Measurements from ENCODE around the gene RPS19BP1.
A peak's percentile ranks its signal among the peaks of the same experiment; 100 is the strongest.
"Not testable (repeated sequence)": the region's sequence is repeated elsewhere in the genome, so short reads cannot be mapped to it uniquely, and the experiment has no call there.

RPS19BP1 gene

DNA sequence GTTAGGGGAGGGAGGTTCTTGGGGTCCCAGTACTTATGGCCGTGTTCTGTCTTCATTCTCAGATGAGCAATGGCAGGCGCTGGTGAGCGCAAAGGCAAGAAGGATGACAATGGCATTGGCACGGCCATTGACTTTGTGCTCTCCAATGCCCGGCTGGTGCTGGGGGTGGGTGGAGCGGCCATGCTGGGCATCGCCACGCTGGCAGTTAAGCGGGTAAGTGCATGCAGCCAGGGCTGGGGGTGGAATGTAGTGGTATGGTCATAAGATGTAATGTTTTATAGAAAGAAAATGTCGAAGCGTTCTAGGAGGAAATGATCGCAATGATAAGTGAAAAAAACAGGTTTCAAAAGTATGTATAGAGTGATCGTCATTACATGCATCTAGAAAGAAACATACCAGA is 21.3 kb downstream of the RPS19BP1 start:
- Mint-ChIP-seq H3K4me3 (no peak overlapping the region), H3K9me3 (no peaks in the 10 kb centered on the region), H3K36me3 (ENCODE audit: insufficient read depth) (peaks cover 54% of the 10 kb centered on the region), H3K27ac (ENCODE audit: low read depth) (no peak overlapping the region), H3K4me1 (peaks cover 41% of the 10 kb centered on the region), H3K27me3 (no peaks in the 10 kb centered on the region)
- ATAC-seq (replicated peaks; ENCODE audit: extremely low read depth, poor library complexity, severe bottlenecking) (no peak), DNase-seq (ENCODE audit: low spot score in 2 of 2) (no peak)

DNA sequence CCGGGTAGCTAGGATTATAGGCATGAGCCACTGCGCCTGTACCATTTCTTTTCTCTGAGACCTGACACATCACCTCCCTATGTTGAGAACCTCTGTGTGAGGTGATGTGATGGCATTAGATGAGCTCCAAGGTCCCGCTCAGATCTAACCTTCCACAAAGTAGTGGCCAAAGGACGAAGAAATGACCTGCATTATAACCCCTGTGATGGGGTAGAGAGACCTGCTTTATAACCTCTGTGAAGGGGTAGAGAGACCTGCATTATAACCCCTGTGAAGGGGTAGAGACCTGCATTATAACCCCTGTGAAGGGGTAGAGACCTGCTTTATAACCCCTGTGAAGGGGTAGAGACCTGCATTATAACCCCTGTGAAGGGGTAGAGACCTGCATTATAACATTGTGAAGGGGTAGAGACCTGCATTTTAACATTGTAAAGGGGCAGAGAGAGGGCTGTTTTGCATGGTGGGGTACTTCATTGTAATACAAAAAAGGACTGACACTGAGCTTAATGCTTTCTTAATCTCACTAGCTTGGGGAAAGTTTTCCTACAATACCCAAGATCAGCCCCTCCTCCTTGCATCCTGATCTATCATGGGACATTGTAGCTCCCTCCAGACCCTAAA is 21.9 kb downstream of the RPS19BP1 start:
- H3K36me3 Mint-ChIP-seq (ENCODE audit: insufficient read depth): peaks cover 57% of the 10 kb centered on the region
- H3K9me3 Mint-ChIP-seq: no peaks in the 10 kb centered on the region
- no peaks in the 10 kb centered on the region for H3K27me3 Mint-ChIP-seq
- peaks cover 44% of the 10 kb centered on the region for H3K4me1 Mint-ChIP-seq
- DNase-seq (ENCODE audit: low spot score in 2 of 2) (no peak), ATAC-seq (replicated peaks; ENCODE audit: extremely low read depth, poor library complexity, severe bottlenecking) (no peak)
- H3K27ac Mint-ChIP-seq (ENCODE audit: low read depth): no peak overlapping the region
- H3K4me3 Mint-ChIP-seq: no peak overlapping the region

DNA sequence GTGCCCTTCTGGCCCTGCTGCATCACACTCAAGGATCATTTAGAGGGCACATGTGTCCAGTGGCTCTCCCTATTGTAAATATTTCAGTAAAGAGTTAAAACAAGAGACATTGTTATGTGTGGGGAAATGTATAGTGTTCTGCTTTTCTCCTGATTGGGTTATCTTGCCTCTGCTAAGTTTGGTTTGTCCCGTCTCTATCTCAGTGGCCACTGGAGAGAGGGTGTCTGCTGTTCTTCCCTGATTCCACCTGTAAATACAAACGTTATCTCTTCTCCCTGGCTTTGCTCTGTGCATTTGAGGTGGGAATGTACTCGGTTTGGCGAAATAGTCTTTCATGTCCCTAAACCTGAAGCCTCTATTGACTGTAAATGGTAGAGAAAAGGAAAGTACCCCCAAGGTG is 24.2 kb downstream of the RPS19BP1 start:
- no peaks in the 10 kb centered on the region for H3K27me3 Mint-ChIP-seq
- DNase-seq (ENCODE audit: low spot score in 2 of 2) (no peak), ATAC-seq (replicated peaks; ENCODE audit: extremely low read depth, poor library complexity, severe bottlenecking) (no peak)
- no peak overlapping the region for H3K4me3 Mint-ChIP-seq
- H3K4me1 Mint-ChIP-seq: peaks cover 51% of the 10 kb centered on the region
- H3K36me3 Mint-ChIP-seq (ENCODE audit: insufficient read depth): peaks cover 62% of the 10 kb centered on the region
- no peak overlapping the region for H3K27ac Mint-ChIP-seq (ENCODE audit: low read depth)
- H3K9me3 Mint-ChIP-seq: no peaks in the 10 kb centered on the region

DNA sequence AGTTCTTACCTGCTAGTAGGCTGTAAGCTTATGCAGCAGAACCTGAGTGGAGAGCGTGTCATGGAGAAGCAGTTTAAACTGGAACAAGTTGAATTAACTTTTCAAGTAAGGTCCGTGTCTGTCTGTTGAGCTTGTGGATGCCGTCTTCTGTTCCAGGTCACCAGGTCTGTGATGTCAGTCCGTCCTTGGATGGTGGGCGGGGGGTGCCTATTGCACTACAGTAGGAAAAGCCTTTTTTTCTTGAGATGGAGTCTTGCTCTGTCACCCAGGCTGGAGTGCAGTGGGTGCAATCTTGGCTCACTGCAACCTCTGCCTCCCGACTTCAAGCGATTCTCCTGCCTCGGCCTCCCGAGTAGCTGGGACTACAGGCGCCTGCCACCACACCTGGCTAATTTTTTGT is 25.5 kb downstream of the RPS19BP1 start:
- Mint-ChIP-seq H3K36me3 (ENCODE audit: insufficient read depth) (peaks cover 52% of the 10 kb centered on the region), H3K4me1 (peaks cover 62% of the 10 kb centered on the region)
- not testable (repeated sequence) for ATAC-seq (replicated peaks; ENCODE audit: extremely low read depth, poor library complexity, severe bottlenecking); H3K9me3 Mint-ChIP-seq; H3K27ac Mint-ChIP-seq (ENCODE audit: low read depth); DNase-seq (ENCODE audit: low spot score in 2 of 2); H3K4me3 Mint-ChIP-seq; H3K27me3 Mint-ChIP-seq

DNA sequence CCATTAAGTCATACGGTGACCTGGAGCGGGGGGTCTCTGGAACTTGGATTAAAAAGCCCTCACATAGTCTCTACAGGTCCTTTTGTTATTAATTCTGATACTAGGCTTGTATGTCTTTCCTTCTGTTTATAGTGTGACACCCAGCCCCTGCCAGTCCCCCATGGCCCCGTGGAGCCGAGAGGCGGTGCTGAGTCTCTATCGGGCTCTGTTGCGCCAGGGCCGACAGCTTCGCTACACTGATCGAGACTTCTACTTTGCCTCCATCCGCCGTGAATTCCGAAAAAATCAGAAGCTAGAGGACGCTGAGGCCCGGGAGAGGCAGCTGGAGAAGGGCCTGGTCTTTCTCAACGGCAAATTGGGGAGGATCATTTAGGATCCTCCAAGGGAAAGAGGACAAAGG is 28.5 kb downstream of the RPS19BP1 start:
- H3K9me3 Mint-ChIP-seq: no peaks in the 10 kb centered on the region
- ATAC-seq (replicated peaks; ENCODE audit: extremely low read depth, poor library complexity, severe bottlenecking): no peak
- peaks cover 63% of the 10 kb centered on the region for H3K4me1 Mint-ChIP-seq
- H3K4me3 Mint-ChIP-seq: peak overlapping the region; percentile 88
- no peaks in the 10 kb centered on the region for H3K27me3 Mint-ChIP-seq
- no peak for DNase-seq (ENCODE audit: low spot score in 2 of 2)
- no peak overlapping the region for H3K27ac Mint-ChIP-seq (ENCODE audit: low read depth)
- H3K36me3 Mint-ChIP-seq (ENCODE audit: insufficient read depth): peaks cover 48% of the 10 kb centered on the region

DNA sequence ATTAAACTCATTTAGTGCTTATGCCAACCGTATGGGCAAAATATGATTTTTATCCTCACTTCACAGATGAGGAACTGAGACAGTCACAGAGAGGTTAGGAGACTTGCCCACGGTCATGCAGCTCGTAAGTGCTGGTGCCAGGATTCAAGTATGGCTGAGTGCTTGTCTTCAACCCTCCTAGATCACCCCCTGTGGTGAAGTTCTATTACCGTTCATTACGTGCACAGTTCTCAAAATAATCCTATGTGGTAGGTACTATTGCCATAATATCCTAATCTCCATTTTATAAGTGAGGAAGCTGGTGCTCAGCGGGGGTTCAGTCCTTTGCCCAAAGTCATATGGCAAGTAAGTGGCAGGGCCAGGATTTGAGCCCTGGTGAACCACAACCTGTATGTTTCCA is 28.9 kb downstream of the RPS19BP1 start:
- no peak for DNase-seq (ENCODE audit: low spot score in 2 of 2)
- H3K4me1 Mint-ChIP-seq: peaks cover 58% of the 10 kb centered on the region
- no peaks in the 10 kb centered on the region for H3K27me3 Mint-ChIP-seq

DNA sequence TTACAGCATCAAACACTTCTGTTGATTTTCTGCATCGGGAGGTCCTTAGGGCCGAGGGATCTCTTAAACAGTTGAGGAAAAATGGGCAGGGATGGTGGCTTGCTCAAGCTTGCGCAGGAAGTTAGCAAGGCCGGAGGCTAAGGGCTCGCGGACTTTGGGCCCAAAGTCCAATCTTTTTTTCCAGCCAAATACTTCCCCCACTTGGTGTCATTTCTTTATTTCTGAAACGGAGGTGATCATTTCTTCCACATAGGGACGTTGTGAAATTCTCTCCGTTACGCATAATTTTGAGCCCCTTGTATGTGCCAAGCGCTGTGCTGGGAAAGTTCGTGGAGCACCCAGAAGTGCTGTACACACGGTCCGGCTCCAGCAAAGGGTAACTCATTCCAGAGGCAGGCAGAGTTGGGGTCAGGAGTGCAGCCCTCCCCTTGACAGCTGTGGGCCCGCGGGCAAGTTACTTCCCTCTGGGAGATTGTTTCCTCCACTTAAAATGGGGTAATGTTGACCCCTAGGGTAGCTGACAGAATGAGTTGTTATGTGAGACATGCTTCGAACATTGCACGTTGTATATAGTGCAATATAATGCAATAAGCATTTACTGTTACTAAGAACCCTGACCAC is 29.6 kb downstream of the RPS19BP1 start:
- peak overlapping the region; percentile 93 for H3K27ac Mint-ChIP-seq (ENCODE audit: low read depth)
- H3K9me3 Mint-ChIP-seq: no peaks in the 10 kb centered on the region
- no peak for DNase-seq (ENCODE audit: low spot score in 2 of 2)
- peaks cover 41% of the 10 kb centered on the region for H3K36me3 Mint-ChIP-seq (ENCODE audit: insufficient read depth)
- no peak for ATAC-seq (replicated peaks; ENCODE audit: extremely low read depth, poor library complexity, severe bottlenecking)
- peak overlapping the region; percentile 88 for H3K4me3 Mint-ChIP-seq
- no peaks in the 10 kb centered on the region for H3K27me3 Mint-ChIP-seq
- peaks cover 51% of the 10 kb centered on the region for H3K4me1 Mint-ChIP-seq

More for the DNA sequence above, 28.9 kb downstream of the RPS19BP1 start:
- no peak for ATAC-seq (replicated peaks; ENCODE audit: extremely low read depth, poor library complexity, severe bottlenecking)
- H3K27ac Mint-ChIP-seq (ENCODE audit: low read depth): no peak overlapping the region
- H3K9me3 Mint-ChIP-seq: no peaks in the 10 kb centered on the region
- peak overlapping the region; percentile 88 for H3K4me3 Mint-ChIP-seq
- H3K36me3 Mint-ChIP-seq (ENCODE audit: insufficient read depth): peaks cover 47% of the 10 kb centered on the region

DNA sequence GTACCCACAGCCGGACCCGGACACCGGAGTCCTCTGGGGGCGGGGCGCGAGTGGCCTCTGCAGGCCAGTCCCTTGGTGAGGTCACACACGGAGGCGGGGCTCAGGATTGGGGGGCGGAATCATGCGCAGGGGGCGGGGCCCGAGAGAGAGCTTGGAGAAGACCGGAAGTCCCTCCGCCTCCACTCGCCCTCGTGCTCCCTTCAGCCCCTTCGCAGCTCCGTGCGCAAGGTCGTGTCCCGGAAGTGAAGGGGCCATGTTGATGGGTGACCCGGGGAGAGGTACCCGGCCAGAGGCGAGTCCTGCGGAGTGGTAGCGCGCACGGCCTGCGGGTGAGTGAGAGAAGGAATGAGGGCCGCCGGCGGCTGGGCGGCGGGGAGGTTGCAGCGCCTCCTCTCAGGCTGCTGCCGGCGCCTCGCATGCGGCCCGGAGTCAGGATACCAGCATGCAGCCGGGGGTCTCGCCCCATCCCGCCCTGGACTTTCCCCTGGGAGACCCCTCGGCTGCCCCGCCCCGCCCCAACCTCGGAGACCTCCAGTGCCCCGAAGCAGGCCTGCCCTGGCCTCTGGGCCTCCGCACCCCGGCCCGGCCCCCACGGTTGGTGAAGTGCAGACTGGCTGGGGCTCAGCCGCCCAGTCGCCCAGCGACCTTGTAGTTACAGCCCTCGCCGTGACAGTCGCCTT is 30.3 kb downstream of the RPS19BP1 start, which contains the start of gene MIEF1:
Gene MIEF1 (plus strand): TSS at position 182 of the 680 bp plus-strand sequence. CDS start 9,005 bp downstream, outside the sequence.
- Mint-ChIP-seq H3K4me3 (peak within 1 kb of the TSS; percentile 88), H3K27me3 (no peaks in the 10 kb centered on the region), H3K4me1 (peaks cover 51% of the 10 kb centered on the region), H3K9me3 (no peaks in the 10 kb centered on the region), H3K36me3 (ENCODE audit: insufficient read depth) (peaks cover 37% of the 10 kb centered on the region), H3K27ac (ENCODE audit: low read depth) (peak within 1 kb of the TSS; percentile 93)
- peak; percentile 97 for ATAC-seq (replicated peaks; ENCODE audit: extremely low read depth, poor library complexity, severe bottlenecking)
- DNase-seq (ENCODE audit: low spot score in 2 of 2): peak; percentile 73 to 77

DNA sequence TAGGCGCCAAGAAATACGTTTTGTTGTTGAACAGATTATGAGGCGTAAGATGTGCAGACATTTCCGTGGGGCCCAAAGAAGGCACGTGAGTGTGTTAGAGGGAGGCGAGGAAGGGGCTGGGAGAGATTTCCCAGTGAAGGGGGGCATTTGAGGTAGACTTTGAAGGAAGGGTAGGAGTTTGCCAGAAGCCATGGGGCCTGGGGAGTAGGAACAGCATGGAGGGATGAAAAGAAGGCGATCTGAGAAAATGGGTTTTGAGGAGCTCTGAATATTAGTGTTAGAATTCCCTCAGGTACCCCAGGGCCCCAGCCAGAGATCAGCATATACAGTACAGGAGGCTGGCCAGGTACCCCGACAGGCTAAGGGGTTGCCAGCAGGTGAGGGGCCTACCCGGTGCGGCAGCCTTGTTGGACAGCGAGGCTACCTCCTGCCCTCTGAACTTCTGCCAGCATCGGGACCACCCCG is 30.9 kb downstream of the RPS19BP1 start:
- Mint-ChIP-seq H3K27me3 (no peaks in the 10 kb centered on the region), H3K27ac (ENCODE audit: low read depth) (peak overlapping the region; percentile 93), H3K4me3 (peak overlapping the region; percentile 88), H3K36me3 (ENCODE audit: insufficient read depth) (peaks cover 32% of the 10 kb centered on the region), H3K9me3 (no peaks in the 10 kb centered on the region), H3K4me1 (peaks cover 48% of the 10 kb centered on the region)
- DNase-seq (ENCODE audit: low spot score in 2 of 2) (no peak), ATAC-seq (replicated peaks; ENCODE audit: extremely low read depth, poor library complexity, severe bottlenecking) (peak; percentile 39)

DNA sequence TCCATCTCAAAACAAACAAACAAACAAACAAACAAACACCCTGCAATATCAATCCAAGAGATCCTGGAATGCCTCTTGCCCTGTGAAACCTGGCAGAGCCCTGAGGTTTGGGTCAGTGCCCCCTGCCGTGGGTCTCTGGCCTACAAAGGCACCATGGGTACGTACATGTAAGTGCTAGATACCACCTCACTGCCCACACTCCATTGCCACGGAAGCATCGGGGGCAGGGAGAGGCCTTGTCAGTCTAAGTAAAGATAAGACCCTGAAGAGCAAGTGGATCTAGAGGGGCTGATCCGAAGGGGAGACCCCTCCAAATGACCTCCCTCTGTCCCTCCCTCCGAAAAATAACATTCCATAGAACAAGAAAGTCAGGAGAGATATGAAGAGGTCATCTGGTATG is 32.4 kb downstream of the RPS19BP1 start:
- DNase-seq (ENCODE audit: low spot score in 2 of 2) (no peak), ATAC-seq (replicated peaks; ENCODE audit: extremely low read depth, poor library complexity, severe bottlenecking) (no peak)
- Mint-ChIP-seq H3K4me1 (peaks cover 33% of the 10 kb centered on the region), H3K9me3 (no peaks in the 10 kb centered on the region), H3K36me3 (ENCODE audit: insufficient read depth) (peaks cover 17% of the 10 kb centered on the region), H3K27ac (ENCODE audit: low read depth) (no peak overlapping the region), H3K4me3 (no peak overlapping the region), H3K27me3 (no peaks in the 10 kb centered on the region)

DNA sequence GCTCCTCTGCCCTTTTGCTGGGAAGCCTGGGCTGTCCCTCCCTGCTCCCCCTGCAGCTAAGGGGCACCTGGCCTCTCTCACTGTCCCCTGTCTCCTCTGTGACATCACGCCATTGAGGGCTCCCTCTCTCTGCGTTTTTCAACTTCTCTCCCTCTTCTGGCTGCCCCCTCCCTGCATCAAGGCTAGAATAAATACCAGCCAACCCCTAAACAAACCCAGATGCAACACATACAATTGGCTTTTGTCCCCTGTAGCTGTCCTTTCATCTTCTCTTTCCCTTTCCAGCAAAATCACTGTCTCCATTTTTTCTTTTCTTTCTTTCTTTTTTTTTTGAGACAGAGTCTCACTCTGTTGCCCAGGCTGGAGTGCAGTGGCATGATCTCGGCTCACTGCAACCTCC is 33.7 kb downstream of the RPS19BP1 start:
- Mint-ChIP-seq H3K36me3 (ENCODE audit: insufficient read depth) (peaks cover 9% of the 10 kb centered on the region), H3K27me3 (no peaks in the 10 kb centered on the region), H3K27ac (ENCODE audit: low read depth) (no peak overlapping the region), H3K9me3 (no peaks in the 10 kb centered on the region), H3K4me3 (no peak overlapping the region), H3K4me1 (peaks cover 28% of the 10 kb centered on the region)
- ATAC-seq (replicated peaks; ENCODE audit: extremely low read depth, poor library complexity, severe bottlenecking) (no peak), DNase-seq (ENCODE audit: low spot score in 2 of 2) (no peak)

DNA sequence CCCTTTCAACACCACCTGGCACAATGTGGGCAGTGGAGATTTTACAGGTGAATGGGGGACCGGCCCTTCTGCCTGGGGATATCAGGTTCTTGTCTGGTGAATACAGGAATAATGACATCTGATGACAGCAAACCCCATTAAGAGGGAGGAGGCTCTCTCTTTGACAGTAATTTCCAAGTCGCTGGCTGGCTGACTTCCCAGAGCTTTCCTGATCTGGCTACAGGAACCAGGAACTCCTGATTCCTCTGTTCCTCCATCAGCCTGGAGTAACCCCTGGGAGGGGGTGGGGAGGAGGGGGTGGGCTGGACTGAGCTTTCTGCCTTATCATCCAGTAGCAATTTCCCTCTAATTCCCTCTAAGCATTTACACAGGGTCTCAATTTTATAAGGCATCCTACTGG is 34.2 kb downstream of the RPS19BP1 start:
- Mint-ChIP-seq H3K27me3 (no peaks in the 10 kb centered on the region), H3K4me3 (no peak overlapping the region), H3K4me1 (peaks cover 26% of the 10 kb centered on the region), H3K36me3 (ENCODE audit: insufficient read depth) (peaks cover 6% of the 10 kb centered on the region), H3K27ac (ENCODE audit: low read depth) (no peak overlapping the region), H3K9me3 (no peaks in the 10 kb centered on the region)
- no peak for ATAC-seq (replicated peaks; ENCODE audit: extremely low read depth, poor library complexity, severe bottlenecking)
- DNase-seq (ENCODE audit: low spot score in 2 of 2): no peak

DNA sequence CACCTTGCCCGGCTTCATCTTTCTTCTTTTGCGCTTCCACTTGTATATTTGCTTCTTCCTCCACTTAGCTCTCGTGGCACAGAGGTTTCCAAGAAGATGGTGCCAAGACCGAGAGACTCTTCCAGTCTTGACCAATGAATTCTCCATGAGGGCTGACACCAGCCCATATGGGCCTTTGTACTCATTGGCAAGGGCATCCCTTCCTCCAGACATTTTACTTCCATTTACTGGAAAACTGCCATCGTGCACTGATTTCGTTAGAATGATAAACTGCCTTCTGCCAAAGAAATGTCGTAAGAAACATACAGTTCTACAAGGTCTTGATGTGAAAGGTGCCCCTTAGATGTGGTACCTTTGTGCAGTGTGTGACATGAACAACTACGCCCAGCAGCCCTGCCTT is 35.1 kb downstream of the RPS19BP1 start:
- no peak overlapping the region for H3K27ac Mint-ChIP-seq (ENCODE audit: low read depth)
- no peaks in the 10 kb centered on the region for H3K9me3 Mint-ChIP-seq
- ATAC-seq (replicated peaks; ENCODE audit: extremely low read depth, poor library complexity, severe bottlenecking) (no peak), DNase-seq (ENCODE audit: low spot score in 2 of 2) (no peak)
- H3K4me3 Mint-ChIP-seq: no peak overlapping the region
- H3K36me3 Mint-ChIP-seq (ENCODE audit: insufficient read depth): peaks cover 6% of the 10 kb centered on the region
- H3K4me1 Mint-ChIP-seq: peaks cover 24% of the 10 kb centered on the region
- H3K27me3 Mint-ChIP-seq: no peaks in the 10 kb centered on the region

All from central memory CD8-positive, alpha-beta T cell (primary cell).